Adrenal gland (tissue), 5 donors: ENCODE data around the gene FAM240A.

ENCODE experiments used
- CTCF ChIP-seq, 6 experiments: fragments of 450-650 bp in 4 of 6; fragments of 200-600 bp in 2 of 6; sonication (generic) in 1 of 6; IDR thresholded peaks; 1 replicate in 5 of 6; 2 replicates in 1 of 6; pipeline versions ENCODE4 v1.5.1 to v1.8.0; 2016 to 2021; ENCODE audit warnings: antibody characterized with exemption in 6 of 6, mild to moderate bottlenecking in 2 of 6, moderate library complexity in 1 of 6
- POLR2A ChIP-seq, 2 donors: fragments of 450-650 bp; IDR thresholded peaks; one replicate each; pipeline ENCODE4 v1.6.1; 2017; ENCODE audit warnings: antibody characterized with exemption in 2 of 2, mild to moderate bottlenecking in 2 of 2, moderate library complexity in 1 of 2
- donor health status: DM: no; HTN: no; CAD: no.

GRCh38 chr3:46664188-46664970 lies 52.1 kb downstream of the FAM240A start:
- TF ChIP-seq CTCF (IDR thresholded peaks at IDR 0.05) (no peak), POLR2A (IDR thresholded peaks at IDR 0.05) (no peak)
